DMS153 treated with DMSO at 0.1 percent for 48 hours (cell line): ENCODE data around the gene HHEX.
A peak's percentile ranks its signal among the peaks of the same experiment; 100 is the strongest.
"Not testable (repeated sequence)": the region's sequence is repeated elsewhere in the genome, so short reads cannot be mapped to it uniquely, and the experiment has no call there.

Experiments used
- DNase-seq: peaks from one replicate; lab custom pipeline; 2025; ENCODE audit not compliant: unreplicated experiment; lab: John Stamatoyannopoulos, UW

HHEX gene

DNA sequence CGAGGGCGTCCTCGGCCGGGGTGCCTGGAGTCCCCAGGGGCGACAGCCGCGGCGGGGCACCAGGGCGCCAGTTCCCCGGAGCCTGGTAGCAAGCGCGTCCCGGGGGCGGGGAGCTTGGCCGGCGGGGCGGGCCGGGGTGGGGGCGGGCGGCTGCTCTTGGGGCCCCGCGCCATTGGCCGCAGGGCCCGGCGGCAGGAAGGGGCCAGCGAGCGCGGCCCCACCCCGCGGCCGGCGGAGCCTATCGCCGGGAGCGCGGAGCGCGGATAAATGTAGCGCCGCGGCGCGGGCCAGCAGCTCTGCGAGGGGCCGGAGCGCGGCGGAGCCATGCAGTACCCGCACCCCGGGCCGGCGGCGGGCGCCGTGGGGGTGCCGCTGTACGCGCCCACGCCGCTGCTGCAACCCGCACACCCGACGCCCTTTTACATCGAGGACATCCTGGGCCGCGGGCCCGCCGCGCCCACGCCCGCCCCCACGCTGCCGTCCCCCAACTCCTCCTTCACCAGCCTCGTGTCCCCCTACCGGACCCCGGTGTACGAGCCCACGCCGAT lies at the start of gene HHEX:
Gene HHEX (plus strand): TSS at position 293 of the 548 bp plus-strand sequence. CDS start 32 bp downstream, at position 325.
- DNase-seq = peak; percentile 59

- no peak for DNase-seq
Observed at GRCh38 chr10:92640107-92640506, 49.6 kb upstream of the HHEX start.

DNA sequence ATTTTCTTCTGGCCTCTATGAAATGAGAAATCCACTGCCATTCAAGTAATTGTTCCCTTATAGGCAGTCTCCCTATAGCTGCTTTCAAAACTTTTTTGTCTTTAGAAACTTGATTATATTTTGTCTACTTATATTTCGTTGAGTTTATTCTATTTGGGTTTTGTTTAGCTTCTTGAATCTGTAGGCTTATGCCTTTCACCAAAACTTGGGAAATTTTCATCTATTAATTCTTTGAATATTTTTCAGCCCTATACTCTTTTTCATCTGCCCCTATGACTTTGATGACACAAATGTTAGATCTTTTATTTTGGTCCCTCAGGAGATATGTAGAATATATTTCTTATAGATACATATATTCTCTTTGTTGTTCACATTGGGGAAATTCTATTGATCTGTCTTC lies 48.3 kb upstream of the HHEX start:
- DNase-seq = no peak

- no peak for DNase-seq
Observed at GRCh38 chr10:92644921-92645320, 44.8 kb upstream of the HHEX start.

DNA sequence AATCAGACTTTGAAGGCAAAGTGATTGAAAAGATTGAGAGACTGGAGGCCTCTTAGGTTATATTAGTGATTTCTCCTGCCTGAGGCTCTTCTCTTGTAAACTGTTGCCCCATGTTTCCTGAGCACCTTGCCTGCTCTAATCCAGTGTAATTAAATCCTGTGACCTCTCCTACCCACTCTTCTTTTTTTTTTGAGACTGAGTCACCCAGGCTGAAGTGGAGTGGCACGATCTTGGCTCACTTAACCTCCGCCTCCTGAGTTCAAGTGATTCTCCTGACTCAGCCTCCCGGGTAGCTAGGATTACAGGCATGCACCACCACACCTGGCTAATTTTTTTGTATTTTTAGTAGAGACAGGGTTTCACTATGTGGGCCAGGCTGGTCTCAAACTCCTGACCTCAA lies 38.9 kb upstream of the HHEX start:
- not testable (repeated sequence) for DNase-seq

DNA sequence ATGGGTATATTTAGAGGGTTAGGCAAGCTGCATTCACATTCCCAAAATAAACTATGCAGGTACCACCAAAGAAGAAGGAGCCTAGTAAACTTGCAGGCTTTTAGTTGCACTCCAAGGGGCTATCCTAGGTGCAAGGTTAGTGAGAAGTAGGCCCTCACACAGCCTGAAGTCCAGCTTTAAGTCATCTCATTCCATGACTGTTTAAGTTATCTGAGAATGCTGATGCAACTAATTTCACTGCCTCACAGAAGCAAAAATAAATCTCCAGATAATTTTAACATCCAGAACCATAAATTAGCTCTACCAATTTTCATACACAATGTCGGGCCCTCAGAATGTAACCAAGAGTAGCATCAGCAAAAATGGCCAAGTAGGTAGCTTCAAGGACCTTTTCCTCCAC lies 34.3 kb upstream of the HHEX start:
- no peak for DNase-seq

- DNase-seq = no peak
Observed at GRCh38 chr10:92656266-92656961, 33.3 kb upstream of the HHEX start.

DNA sequence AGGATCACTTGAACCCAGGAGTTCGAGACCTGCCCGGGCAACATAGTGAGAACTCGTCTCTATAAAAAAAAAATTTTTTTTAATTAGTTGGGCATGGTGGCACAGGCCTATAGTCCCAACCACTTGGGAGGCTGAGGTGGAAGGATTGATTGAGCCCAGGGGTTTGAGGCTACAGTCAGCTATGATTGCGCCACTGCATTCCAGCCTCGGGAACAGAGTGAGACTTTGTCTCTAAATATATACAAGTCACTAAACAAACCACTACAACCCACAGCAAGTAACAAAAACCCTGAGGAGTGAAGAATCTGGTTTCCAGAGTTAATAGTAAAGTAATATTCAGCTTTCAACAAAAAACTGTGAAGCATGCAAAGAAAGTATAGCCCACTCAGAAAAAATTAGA lies 32.7 kb upstream of the HHEX start:
- DNase-seq = no peak

- DNase-seq = no peak
Observed at GRCh38 chr10:92662848-92663247, 26.9 kb upstream of the HHEX start.

DNA sequence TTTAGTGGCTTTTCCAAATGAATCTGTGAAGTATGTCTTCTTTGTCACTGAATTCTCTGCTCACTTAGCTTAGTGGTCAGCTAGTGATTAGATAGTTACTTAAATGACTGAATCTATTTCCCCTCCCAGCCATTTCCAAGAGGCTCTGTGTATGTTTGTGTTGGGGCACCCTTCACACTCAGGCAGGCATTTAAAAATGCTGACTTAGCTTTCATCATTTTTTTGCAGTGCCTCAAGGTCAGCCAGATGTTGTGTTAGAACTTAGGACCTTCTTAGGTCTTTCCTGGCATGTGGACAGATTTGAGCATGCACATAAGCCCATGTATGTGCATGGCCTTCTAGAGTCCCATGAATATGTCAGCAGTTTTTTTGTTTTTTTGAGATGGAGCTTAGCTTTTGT lies 25.4 kb upstream of the HHEX start:
- DNase-seq = no peak

DNA sequence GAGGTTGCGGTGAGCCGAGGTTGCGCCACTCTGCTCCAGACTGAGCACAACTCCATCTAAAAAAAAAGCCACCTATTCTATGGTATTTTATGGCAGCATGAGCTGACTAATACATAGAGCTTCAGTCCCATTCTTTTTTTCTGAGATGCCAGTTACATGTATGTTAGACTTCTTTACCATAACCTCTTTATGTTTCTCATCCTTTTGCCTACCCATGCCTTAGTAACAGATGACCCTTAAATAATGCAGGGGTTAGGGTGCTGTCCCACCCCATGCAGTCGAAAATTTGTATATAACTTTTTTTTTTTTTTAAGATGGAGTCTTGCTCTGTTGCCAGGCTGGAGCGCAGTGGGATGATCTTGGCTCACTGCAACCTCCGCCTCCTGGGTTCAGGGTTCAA lies 22.7 kb upstream of the HHEX start:
- no peak for DNase-seq

GRCh38 chr10:92677708-92678107 lies 12.0 kb upstream of the HHEX start:
- DNase-seq = no peak

DNA sequence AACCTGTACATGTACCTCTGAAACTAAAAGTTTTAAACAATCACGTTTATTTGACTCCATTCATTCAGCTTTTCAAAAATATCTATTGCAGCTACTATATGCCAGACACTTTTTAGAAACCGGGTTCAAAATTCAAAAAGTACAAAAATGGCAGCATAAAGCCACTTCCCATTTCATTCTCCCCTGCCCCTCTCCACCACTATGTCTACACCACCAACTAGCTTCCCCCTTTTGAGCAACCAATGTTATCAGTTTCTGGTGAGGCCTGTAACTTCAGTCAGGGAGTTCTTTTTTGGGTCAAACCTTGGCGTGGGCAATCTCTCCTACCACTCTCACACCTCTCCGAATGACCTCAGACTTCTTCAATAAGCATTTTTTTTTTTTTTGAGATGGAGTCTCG lies 11.5 kb upstream of the HHEX start:
- no peak for DNase-seq

- DNase-seq = no peak
Observed at GRCh38 chr10:92681306-92681834, 8.4 kb upstream of the HHEX start.

DNA sequence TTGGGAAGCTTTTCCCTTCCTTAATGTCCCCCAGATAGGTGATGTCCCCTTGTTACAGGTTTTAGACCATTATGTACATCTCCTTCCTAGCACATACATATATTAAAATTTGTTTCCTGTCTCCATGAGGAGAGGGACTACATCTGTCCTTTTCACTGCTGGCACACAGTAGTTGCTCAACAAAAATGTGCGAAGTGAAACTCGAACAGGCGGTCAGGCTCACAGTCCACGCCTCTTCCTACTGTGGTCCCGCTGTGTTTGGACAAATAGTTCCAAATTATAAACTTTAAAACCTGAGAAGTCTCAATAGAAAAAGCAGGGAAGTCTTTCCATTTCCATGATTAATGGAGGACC lies 1.2 kb upstream of the HHEX start:
- DNase-seq = no peak

GRCh38 chr10:92688927-92689662 lies 660 bp upstream of the HHEX start:
- DNase-seq = peak; percentile 37

DNA sequence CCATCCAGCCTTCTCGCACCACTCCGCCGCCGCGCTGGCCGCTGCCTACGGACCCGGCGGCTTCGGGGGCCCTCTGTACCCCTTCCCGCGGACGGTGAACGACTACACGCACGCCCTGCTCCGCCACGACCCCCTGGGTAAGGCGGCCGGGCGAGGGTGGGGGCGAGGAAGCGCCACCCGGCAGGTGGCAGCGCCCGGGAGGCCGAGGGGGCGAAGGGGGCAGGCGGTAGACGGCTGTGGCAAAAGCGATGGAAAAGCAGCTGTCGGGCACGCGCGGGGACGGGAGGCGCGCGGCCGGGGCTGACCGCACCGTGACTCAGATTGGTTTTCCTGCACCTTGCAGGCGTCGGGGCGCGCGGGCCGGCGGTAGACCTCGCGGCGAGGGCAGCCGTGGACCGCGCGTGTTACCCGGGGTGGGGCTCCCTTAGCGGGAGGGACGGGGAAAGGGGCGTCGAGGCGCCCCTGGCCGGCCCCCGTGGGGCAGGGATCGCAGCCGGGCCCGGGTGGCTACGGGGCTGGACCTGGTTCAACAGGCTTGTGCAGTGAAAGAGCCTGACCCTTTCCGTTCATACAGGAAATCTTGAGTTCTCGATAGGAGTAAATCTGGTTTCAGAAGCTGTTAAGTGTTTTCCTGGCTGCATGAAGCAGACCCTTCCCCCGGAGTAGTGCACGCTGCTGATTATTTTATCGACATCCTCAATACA lies 608 bp downstream of the HHEX start:
- DNase-seq = no peak

GRCh38 chr10:92690915-92691590 lies 1.3 kb downstream of the HHEX start:
- no peak for DNase-seq

DNA sequence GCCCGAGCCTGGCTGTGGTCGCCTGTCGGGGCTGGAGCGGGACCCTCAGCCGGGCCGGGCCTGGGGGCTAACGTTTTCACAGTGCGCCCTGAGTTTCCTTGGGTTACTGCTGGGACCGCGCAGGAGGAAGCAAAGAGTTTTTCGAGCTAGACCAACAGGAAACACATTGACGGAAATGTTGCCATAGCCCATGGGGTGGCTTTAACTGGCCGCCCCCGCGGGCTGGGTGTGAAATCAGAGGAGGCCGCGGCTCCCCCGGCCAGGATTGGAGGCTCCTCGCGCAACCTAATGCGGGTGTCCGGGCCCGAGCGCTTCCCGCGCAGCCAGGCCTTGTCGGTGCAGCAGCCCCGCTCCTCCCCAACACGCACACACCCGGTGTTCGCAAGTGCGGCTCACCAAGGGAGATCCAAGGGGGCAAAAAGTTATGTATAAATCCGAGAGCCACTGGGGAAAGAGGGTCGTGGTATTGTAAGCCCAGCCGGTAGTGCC lies 1.9 kb downstream of the HHEX start:
- no peak for DNase-seq

- no peak for DNase-seq
Observed at GRCh38 chr10:92692080-92692671, 2.4 kb downstream of the HHEX start.
